Peyer's patch (tissue), 4 donors: ENCODE data around the gene GTF3C5.

ENCODE experiments used
- POLR2A ChIP-seq, 2 donors: fragments of 450-650 bp; IDR thresholded peaks; one replicate each; pipeline ENCODE4 v1.5.1; 2017; ENCODE audit warnings: antibody characterized with exemption in 2 of 2, mild to moderate bottlenecking in 2 of 2, moderate library complexity in 2 of 2
- TF ChIP-seq, protein P1 (sequence below), 6 experiments: fragments of 450-650 bp in 4 of 6; fragments of 200-600 bp in 2 of 6; sonication (generic) in 1 of 6; IDR thresholded peaks; one replicate each; pipeline ENCODE4 v1.5.1; 2017 to 2019; ENCODE audit warnings: antibody characterized with exemption in 6 of 6, mild to moderate bottlenecking in 3 of 6, moderate library complexity in 1 of 6

DNA sequence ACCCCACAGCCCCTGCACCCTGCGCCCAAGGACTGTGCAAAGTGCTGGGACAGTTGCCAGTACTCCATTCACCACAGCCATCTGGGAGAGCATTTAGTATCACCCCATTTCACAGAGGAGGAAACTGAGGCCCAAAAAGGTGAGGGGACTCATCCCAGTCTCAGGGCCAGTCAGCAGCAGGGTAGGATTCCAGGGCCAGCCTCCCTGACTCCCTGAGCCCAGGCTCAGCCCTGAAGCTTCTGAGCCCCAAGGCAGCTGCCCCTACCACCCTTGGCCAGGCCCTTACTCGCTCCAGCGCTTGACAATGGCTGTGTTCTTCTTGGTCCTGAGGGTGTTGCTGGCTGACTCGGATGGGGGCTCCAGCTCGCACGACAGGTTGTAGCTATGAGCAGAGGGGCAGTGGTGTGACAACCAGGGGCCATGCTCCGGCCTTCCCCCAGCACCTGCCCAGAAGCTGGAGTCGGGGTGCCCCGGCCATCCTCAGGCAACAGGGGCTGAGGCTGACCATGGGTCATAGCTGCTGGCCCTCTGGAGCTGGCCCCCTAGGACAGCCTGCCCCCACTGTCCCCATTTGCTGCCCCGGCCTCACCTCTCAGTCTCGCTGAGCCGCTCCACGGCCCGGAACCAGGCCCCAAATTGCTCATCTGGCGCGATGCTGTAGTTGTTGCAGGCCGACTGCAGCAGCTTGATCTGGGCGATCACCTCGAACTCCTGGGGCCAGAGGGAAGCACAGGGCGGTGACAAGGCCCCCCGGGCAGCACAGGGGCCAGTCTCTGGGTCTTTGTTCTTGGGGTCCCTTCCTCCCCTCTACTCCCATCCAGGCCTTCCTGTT, 71.6 kb downstream of the GTF3C5 start:
- TF ChIP-seq, protein P1, sequence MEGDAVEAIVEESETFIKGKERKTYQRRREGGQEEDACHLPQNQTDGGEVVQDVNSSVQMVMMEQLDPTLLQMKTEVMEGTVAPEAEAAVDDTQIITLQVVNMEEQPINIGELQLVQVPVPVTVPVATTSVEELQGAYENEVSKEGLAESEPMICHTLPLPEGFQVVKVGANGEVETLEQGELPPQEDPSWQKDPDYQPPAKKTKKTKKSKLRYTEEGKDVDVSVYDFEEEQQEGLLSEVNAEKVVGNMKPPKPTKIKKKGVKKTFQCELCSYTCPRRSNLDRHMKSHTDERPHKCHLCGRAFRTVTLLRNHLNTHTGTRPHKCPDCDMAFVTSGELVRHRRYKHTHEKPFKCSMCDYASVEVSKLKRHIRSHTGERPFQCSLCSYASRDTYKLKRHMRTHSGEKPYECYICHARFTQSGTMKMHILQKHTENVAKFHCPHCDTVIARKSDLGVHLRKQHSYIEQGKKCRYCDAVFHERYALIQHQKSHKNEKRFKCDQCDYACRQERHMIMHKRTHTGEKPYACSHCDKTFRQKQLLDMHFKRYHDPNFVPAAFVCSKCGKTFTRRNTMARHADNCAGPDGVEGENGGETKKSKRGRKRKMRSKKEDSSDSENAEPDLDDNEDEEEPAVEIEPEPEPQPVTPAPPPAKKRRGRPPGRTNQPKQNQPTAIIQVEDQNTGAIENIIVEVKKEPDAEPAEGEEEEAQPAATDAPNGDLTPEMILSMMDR (IDR thresholded peaks at IDR 0.05), result no peak
- TF ChIP-seq POLR2A (IDR thresholded peaks at IDR 0.05), result no peak
